ENCODE results near the gene C1RL.

GRCh38 chr12:7091660-7092228 is 17.3 kb downstream of the C1RL start:
- TF ChIP-seq CTCF (IDR thresholded peaks at IDR 0.05) (no peak), EZH2 (IDR thresholded peaks at IDR 0.05; ENCODE audit: borderline replicate concordance, insufficient read depth, low read depth, low read length, poor library complexity, severe bottlenecking) (no peak)

Measured in B cell (primary cell).